HepG2 (cell line): ENCODE data around the gene TRMT112. TPM values are rescaled to one million over a fixed set of nuclear protein-coding genes. Genes with fewer than 3 reads are reported as not detected.

Experiments
- ADNP ChIP-seq: sonication (generic); formaldehyde crosslinking; IDR thresholded peaks from 2 replicates; pipeline ENCODE4 v1.4.0; 2020; ENCODE audit warnings: missing genetic modification reagents
- BORCS8-MEF2B ChIP-seq: sonication (generic); formaldehyde crosslinking; IDR thresholded peaks from 2 replicates; pipeline ENCODE4 v1.8.0; 2022; ENCODE audit warnings: mild to moderate bottlenecking, missing genetic modification reagents
- BRCA1 ChIP-seq: sonication (generic); formaldehyde crosslinking; IDR thresholded peaks from 2 replicates; pipeline ENCODE4 v1.4.0; 2020; ENCODE audit warnings: missing genetic modification reagents
- FOXP4 ChIP-seq: sonication (generic); formaldehyde crosslinking; IDR thresholded peaks from 2 replicates; pipeline ENCODE4 v1.4.0; 2020; ENCODE audit warnings: missing genetic modification reagents
- MAFG ChIP-seq: sonication (generic); formaldehyde crosslinking; IDR thresholded peaks from 2 replicates; pipeline ENCODE4 v1.5.1; 2020; ENCODE audit warnings: mild to moderate bottlenecking, missing genetic modification reagents
- MLLT10 ChIP-seq: sonication (generic); formaldehyde crosslinking; IDR thresholded peaks from 2 replicates; pipeline ENCODE4 v1.4.0; 2020; ENCODE audit warnings: missing genetic modification reagents
- MLXIP ChIP-seq: sonication (generic); formaldehyde crosslinking; IDR thresholded peaks from 2 replicates; pipeline ENCODE4 v1.9.0; 2021; ENCODE audit warnings: missing genetic modification reagents, borderline replicate concordance
- MNT ChIP-seq: fragments of 450-650 bp; IDR thresholded peaks from 2 replicates; pipeline ENCODE4 v1.6.1; 2016
- MXD1 ChIP-seq: sonication (generic); formaldehyde crosslinking; IDR thresholded peaks from 2 replicates; pipeline ENCODE4 v1.4.0; 2020; ENCODE audit warnings: mild to moderate bottlenecking, missing genetic modification reagents
- PHF20 ChIP-seq: sonication (generic); formaldehyde crosslinking; IDR thresholded peaks from 2 replicates; pipeline ENCODE4 v1.5.0; 2020; ENCODE audit warnings: mild to moderate bottlenecking, missing genetic modification reagents
- PHF8 ChIP-seq: sonication (generic); formaldehyde crosslinking; IDR thresholded peaks from 2 replicates; pipeline ENCODE4 v1.5.0; 2020; ENCODE audit warnings: missing genetic modification reagents
- SIN3B ChIP-seq: fragments of 150-350 bp; IDR thresholded peaks from 2 replicates; pipeline ENCODE4 v1.6.1; 2014; ENCODE audit warnings: low read length
- SP2 ChIP-seq: sonication (generic); formaldehyde crosslinking; IDR thresholded peaks from 2 replicates; pipeline ENCODE4 v1.5.1; 2020; ENCODE audit warnings: mild to moderate bottlenecking, missing genetic modification reagents
- TBP ChIP-seq: sonication (generic); formaldehyde crosslinking; IDR thresholded peaks from 2 replicates; pipeline ENCODE4 v1.5.0; 2020; ENCODE audit warnings: missing genetic modification reagents
- TMF1 ChIP-seq: sonication (generic); formaldehyde crosslinking; IDR thresholded peaks from 2 replicates; pipeline ENCODE4 v1.8.1; 2022; ENCODE audit warnings: low read depth, missing genetic modification reagents
- ZNF33A ChIP-seq: sonication (generic); formaldehyde crosslinking; IDR thresholded peaks from 2 replicates; pipeline ENCODE4 v1.5.1; 2020; ENCODE audit warnings: missing genetic modification reagents, mild to moderate bottlenecking, moderate library complexity, borderline replicate concordance
- ZNF605 ChIP-seq: sonication (generic); formaldehyde crosslinking; IDR thresholded peaks from 2 replicates; pipeline ENCODE4 v1.8.0; 2022; ENCODE audit warnings: mild to moderate bottlenecking, missing genetic modification reagents
- ZNF710 ChIP-seq: sonication (generic); formaldehyde crosslinking; IDR thresholded peaks from 2 replicates; pipeline ENCODE4 v1.5.0; 2020; ENCODE audit warnings: mild to moderate bottlenecking, missing genetic modification reagents, borderline replicate concordance
- ZNF747 ChIP-seq: sonication (generic); formaldehyde crosslinking; IDR thresholded peaks from 2 replicates; pipeline ENCODE4 v1.8.1; 2023; ENCODE audit warnings: missing genetic modification reagents, mild to moderate bottlenecking, borderline replicate concordance
- ZSCAN29 ChIP-seq: sonication (generic); formaldehyde crosslinking; conservative IDR thresholded peaks from 2 replicates; pipeline ENCODE4 v1.4.0; 2020; ENCODE audit warnings: mild to moderate bottlenecking, missing genetic modification reagents
- polyA plus RNA-seq, 8 experiments: library from polyadenylated mRNA; depleted of rRNA in 3 of 8; stranded (reverse) in 7 of 8; unstranded in 1 of 8; fragments of >200 nt; fragmentation: Illumina TruSeq in 4 of 8; extraction: Trizol in 4 of 8; gene quantifications; 2 replicates each; pipeline versions ENCODE4 v1.2.1 to v1.2.3, GENCODE V29; 2011 to 2016; ENCODE audit warnings: low read depth in 4 of 8, missing spikeins in 1 of 8, mixed read lengths in 1 of 8; ENCODE audit not compliant: insufficient read depth in 1 of 8
- total RNA-seq, 5 experiments: library from RNA; depleted of rRNA; stranded (reverse); fragments of >200 nt; fragmentation: Illumina TruSeq; extraction: Trizol; gene quantifications; 2 replicates each; pipeline ENCODE4 v1.2.3, GENCODE V29; 2016; ENCODE audit warnings: low read depth in 1 of 5

The TRMT112 gene
- total and polyA plus RNA-seq, 2 of the 13 experiments (the other 11 are each of a cell fraction or from before 2014, with no cell fraction given) = 186 to 409 TPM

GRCh38 chr11:64317325-64317960 lies at the start of gene TRMT112 (continued):
- no peak; the same call in 1 of the 2 replicates for TF ChIP-seq ZNF710
- TF ChIP-seq FOXP4 (CRISPR knock-in tag) = peak; percentile 53; the same call in 1 of the 2 replicates
- TF ChIP-seq BORCS8-MEF2B (CRISPR knock-in tag) = peak; percentile 56; the same call in 1 of the 2 replicates
- no peak for TF ChIP-seq ZSCAN29 (CRISPR knock-in tag)
- peak; percentile 78 for TF ChIP-seq PHF20 (CRISPR knock-in tag)
- no peak for TF ChIP-seq MLLT10 (CRISPR knock-in tag)
- peak; percentile 56 for TF ChIP-seq ZNF605
- peak; percentile 64 for TF ChIP-seq MNT
- TF ChIP-seq MAFG (CRISPR knock-in tag) = 0 out of 2 replicates have a peak, but pooled peaks have one; percentile 45
- no peak for TF ChIP-seq ADNP (CRISPR knock-in tag)
- TF ChIP-seq PHF8 (CRISPR knock-in tag) = peak; percentile 64
- TF ChIP-seq SP2 = peak; percentile 83
- TF ChIP-seq MLXIP = no peak
- TF ChIP-seq ZNF747 (CRISPR knock-in tag) = peak; percentile 72; the same call in 1 of the 2 replicates
- peak; percentile 33; the same call in 1 of the 2 replicates for TF ChIP-seq TMF1 (CRISPR knock-in tag)
- TF ChIP-seq ZNF33A (CRISPR knock-in tag) = no peak
- TF ChIP-seq SIN3B = no peak; the same call in 1 of the 2 replicates
- TF ChIP-seq BRCA1 (CRISPR knock-in tag) = peak; percentile 64; the same call in 1 of the 2 replicates
- TF ChIP-seq TBP (CRISPR knock-in tag) = no peak
- peak; percentile 77 for TF ChIP-seq MXD1 (CRISPR knock-in tag)
